Heart right ventricle (tissue), 16 donors: ENCODE results near the gene ZNF784. TPM values are rescaled to one million over a fixed set of nuclear protein-coding genes. Genes with fewer than 3 reads are reported as not detected.

Experiments used
- ATAC-seq, 8 donors: fragments of 200-7000 bp; cut with Tn5 transposase; one replicate each; pipeline ENCODE4 v1.9.1; 2020; ENCODE audit warnings: mild to moderate bottlenecking in 8 of 8, moderate library complexity in 8 of 8, moderate number of reproducible peaks in 1 of 8
- DNase-seq, 2 donors: peaks; one replicate each; pipeline ENCODE4 v3.0.0-alpha.2; 2020
- H3K27ac ChIP-seq, 10 donors: fragments of 200-600 bp; sonication (generic) in 2 of 10; one replicate each; pipeline versions ENCODE4 v1.5.0 to v1.8.0; 2020 to 2022; ENCODE audit warnings: mild to moderate bottlenecking in 3 of 10
- H3K27me3 ChIP-seq, 7 donors: fragments of 200-600 bp; one replicate each; pipeline ENCODE4 v1.8.0; 2021 to 2022; ENCODE audit warnings: mild to moderate bottlenecking in 2 of 7
- H3K36me3 ChIP-seq, 9 donors: fragments of 200-600 bp; sonication (generic) in 1 of 9; one replicate each; pipeline versions ENCODE4 v1.5.0 to v1.8.0; 2020 to 2022; ENCODE audit warnings: mild to moderate bottlenecking in 2 of 9
- H3K4me1 ChIP-seq, 9 donors: fragments of 200-600 bp; sonication (generic) in 1 of 9; one replicate each; pipeline versions ENCODE4 v1.5.0 to v1.8.0; 2020 to 2022; ENCODE audit warnings: mild to moderate bottlenecking in 4 of 9
- H3K4me3 ChIP-seq, 10 donors: fragments of 200-600 bp; sonication (generic) in 2 of 10; one replicate each; pipeline versions ENCODE4 v1.5.0 to v1.8.0; 2020 to 2022; ENCODE audit warnings: mild to moderate bottlenecking in 7 of 10, moderate library complexity in 2 of 10
- H3K9me3 ChIP-seq, 11 donors: fragments of 200-600 bp in 10 of 11; sonication (generic) in 2 of 11; one replicate each; pipeline versions ENCODE4 v1.5.0 to v1.8.0; 2013 to 2022; ENCODE audit warnings: mild to moderate bottlenecking in 2 of 11, control low read depth in 1 of 11, moderate library complexity in 1 of 11
- CTCF ChIP-seq, 9 donors: fragments of 200-600 bp; sonication (generic) in 2 of 9; IDR thresholded peaks; one replicate each; pipeline versions ENCODE4 v1.5.0 to v1.8.0; 2021 to 2022; ENCODE audit warnings: antibody characterized with exemption in 9 of 9, mild to moderate bottlenecking in 5 of 9, moderate library complexity in 1 of 9
- WGBS, 2 donors: extraction: QIAGEN DNeasy Blood & Tissue Kit; methylation state at CpG; one replicate each; pipeline ENCODE4 v1.1.7; 2013; ENCODE audit warnings: inconsistent platforms in 1 of 2; 5-methylcytosine and 5-hydroxymethylcytosine counted together
- intact Hi-C, 10 donors: fragments of 100-400 bp; cut with DNase I; formaldehyde crosslinking; loops; one replicate each; pipeline versions ENCODE4 v1.11.1 to v1.14.2; 2022
- long read RNA-seq, 3 donors: library from polyadenylated mRNA; unstranded; transcript quantifications; one replicate each; pipeline ENCODE4 v2.0.0, GENCODE V29; 2020 to 2021
- polyA plus RNA-seq, 2 donors: library from polyadenylated mRNA; stranded (reverse); fragments of 200-250 nt; gene quantifications; one replicate each; pipeline ENCODE4 v1.2.3, GENCODE V29; 2013
- total RNA-seq, 10 donors: library from RNA; stranded (reverse); fragmentation: NEBNext Ultra II Directional in 3 of 10; extraction: Animal tissue kit (Norgen Biotek cat#: 25700) in 3 of 10; gene quantifications; one replicate each; pipeline versions ENCODE4 v1.2.1 to v1.2.4, GENCODE V29; 2021 to 2023
- donor health status: Arrhythmogenic right ventricular cardiomyopathy.
- donor health status: ischemic (EF 13 %, LVEDD 7.1; RV severe dilation, severe dysfunction).
- donor health status: healthy with polysubstance abuse.
- donor health status: DM: no; HTN: yes; CAD: no.
- donor health status: DM: no; HTN: no; CAD: no.
- donor health status: ischemic (EF 25% LVEDD 6.9; RV normal size, moderate dysfunction).
- donor health status: ischemic (EF 25% LVEDD 5.7; RV mildly dilated, moderate dysfunction).
- donor health status: healthy.
- donor health status: DM: yes; HTN: yes; CAD: no.
- donor health status: Ischemic cardiomyopathy.
- donor health status: ischemic (EF 35%, LVEDD 5.7; RV mildly dilated, moderate dysfunction).
- donor health status: nonischemic (EF 11% LVEDD 7.7; RV severe dilation, severe dysfunction).
- donor health status: DM: yes; HTN: yes; CAD: no.
- donor health status: PGD.
- donor health status: ischemic (EF 29% LVEDD 5.4; RV normal size, mild dysfunction).
- donor health status: nonischemic (EF 23%, LVEDD 6.1; RV moderate dilation, normal function).

ZNF784 gene, protein sequence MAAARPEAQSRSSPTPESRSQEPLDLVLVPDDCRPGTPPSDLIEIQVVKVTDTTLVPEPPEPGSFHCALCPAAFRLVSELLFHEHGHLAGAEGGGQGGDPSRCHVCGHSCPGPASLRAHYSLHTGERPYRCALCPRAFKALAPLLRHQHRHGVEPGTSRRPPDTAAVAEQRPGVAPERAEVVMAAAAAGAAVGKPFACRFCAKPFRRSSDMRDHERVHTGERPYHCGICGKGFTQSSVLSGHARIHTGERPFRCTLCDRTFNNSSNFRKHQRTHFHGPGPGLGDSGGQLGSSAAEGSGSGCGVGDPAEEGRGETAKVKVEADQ
- total RNA-seq = 10 to 100 TPM in 8 of 10 donors, 1 to 10 TPM in 2; 8.9 to 16.4 (median 12.2) TPM
- 1 to 10 TPM; 6.4 to 9.9 TPM for polyA plus RNA-seq
- long read RNA-seq, donor 1, transcript ZNF784-201 (2 exons, 2,021 nt) = major isoform, 13 of 19 reads
- long read RNA-seq, donor 1, partial matches to known transcripts = 0 of 19 reads
- long read RNA-seq, donor 1, other reads (novel, unspliced or antisense) = 6 of 19 reads
- long read RNA-seq, donor 2, transcript ZNF784-201 (2 exons, 2,021 nt) = major isoform, 15 of 28 reads
- long read RNA-seq, donor 2, partial matches to known transcripts = 0 of 28 reads
- long read RNA-seq, donor 2, other reads (novel, unspliced or antisense) = 12 of 28 reads
- long read RNA-seq, donor 3 = 0 reads

DNA sequence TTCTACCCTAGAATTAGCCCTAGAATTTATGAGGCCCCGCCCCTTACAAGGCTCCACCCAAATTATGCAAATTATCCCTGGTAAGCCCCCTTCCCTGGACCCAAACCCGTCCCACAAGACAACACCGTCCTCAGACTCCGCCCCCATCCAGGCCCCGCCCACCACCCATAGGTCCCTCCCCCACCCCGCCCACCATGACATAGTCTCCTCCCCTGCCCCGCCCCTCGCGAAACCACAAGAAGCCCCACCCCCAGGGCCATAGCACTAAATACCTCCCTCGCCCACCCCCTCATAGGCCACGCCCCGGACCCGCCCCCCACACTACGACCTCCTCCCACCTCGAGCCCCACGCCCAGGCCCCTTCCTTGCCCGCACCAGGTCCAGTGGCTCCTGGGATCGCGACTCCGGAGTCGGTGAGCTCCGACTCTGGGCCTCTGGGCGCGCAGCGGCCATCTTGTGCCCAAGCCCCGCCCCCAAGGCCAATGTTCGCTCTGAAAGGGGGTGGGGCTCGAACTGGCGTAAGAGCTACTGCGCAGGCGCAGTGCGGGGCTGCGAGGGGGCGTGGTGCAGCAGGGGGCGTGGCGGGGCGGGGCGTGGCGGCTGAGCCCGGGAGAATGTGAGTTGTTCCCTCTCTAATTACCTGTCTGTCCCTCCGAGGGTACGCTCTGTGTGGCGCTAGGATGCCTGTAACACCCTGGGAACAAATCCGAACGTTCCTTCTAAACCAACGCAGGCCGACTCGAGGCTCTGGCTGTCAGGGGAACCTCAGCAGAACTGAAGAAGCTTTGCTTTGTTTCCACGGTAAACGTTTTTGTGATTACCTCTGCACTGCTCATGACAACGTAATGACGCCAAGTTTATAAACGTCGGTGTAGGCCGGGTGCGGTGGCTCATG is at the start of gene ZNF784:
Gene ZNF784, minus strand, starts transcription at position 458 of the 895 bp plus-strand sequence. Its CDS starts 5 bp downstream, at position 453.
- no peak for TF ChIP-seq CTCF (IDR thresholded peaks at IDR 0.05)
- intact Hi-C loops = loop anchor here in 4 of 10 donors (1.0 to 5.0 kb wide), 5 partner anchors 18 to 112 kb away; partner anchors contain the start of gene FIZ1 (in 1 of the 4)

GRCh38 chr19:55673889-55674288 is 49.5 kb upstream of the ZNF784 start:
- no peak for ATAC-seq
- DNase-seq = no peak

More for the DNA sequence above, at the start of gene ZNF784:
- no peaks in the 10 kb centered on the region for H3K9me3 ChIP-seq
- peak; percentile 93 to 95 for DNase-seq
- no peaks in the 10 kb centered on the region for H3K27me3 ChIP-seq
- H3K4me1 ChIP-seq = peaks cover 5 to 44% (median 15%) of the 10 kb centered on the region in 9 donors
- ATAC-seq = peak; percentile 92 to 97 (median 95)
- H3K27ac ChIP-seq = peak within 1 kb of the TSS; percentile 85 to 97 (median 92)
- peak within 1 kb of the TSS; percentile 32 to 63 (median 58) for H3K4me3 ChIP-seq
- H3K36me3 ChIP-seq = peaks cover 0 to 19% (median 7%) of the 10 kb centered on the region in 9 donors
- 1% methylated on average over 51 to 56 of the region's 56 CpGs for WGBS, 2 donors

DNA sequence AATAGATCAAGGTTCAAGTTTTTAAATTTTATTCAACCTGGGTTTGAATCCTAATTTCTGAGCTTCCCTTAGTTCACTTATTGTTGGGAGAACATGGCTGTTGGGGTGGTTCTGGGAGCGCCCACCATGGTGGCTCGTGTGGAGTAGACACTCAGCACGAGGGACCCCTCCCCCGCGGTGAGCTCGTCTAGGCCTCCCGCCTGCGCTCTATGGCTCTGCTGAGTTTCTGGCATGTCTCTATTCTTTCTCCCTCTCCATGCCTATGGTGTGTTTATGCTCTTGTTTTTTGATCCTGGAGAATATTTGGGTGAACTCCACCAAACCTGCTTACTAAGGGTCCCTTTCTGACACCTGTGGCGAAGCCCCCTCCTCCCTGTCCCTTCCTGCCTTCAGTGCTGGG is 49.1 kb upstream of the ZNF784 start:
- peaks cover 0 to 69% (median 18%) of the 10 kb centered on the region in 9 donors for H3K36me3 ChIP-seq

More at GRCh38 chr19:55673889-55674288, 49.5 kb upstream of the ZNF784 start:
- Histone ChIP-seq H3K27ac (no peak overlapping the region), H3K36me3 (peaks cover 0 to 69% (median 18%) of the 10 kb centered on the region in 9 donors), H3K4me1 (peaks cover 13 to 52% (median 43%) of the 10 kb centered on the region in 9 donors), H3K27me3 (no peaks in the 10 kb centered on the region), H3K4me3 (no peak overlapping the region), H3K9me3 (no peaks in the 10 kb centered on the region)
- TF ChIP-seq CTCF (IDR thresholded peaks at IDR 0.05) = no peak
- intact Hi-C loops = loop anchor here in 1 of 10 donors (2.0 kb wide), 1 partner anchor 17 kb away; no protein-coding TSS in a partner anchor
- 57 to 68% methylated on average over 13 to 15 of the region's 15 CpGs for WGBS, 2 donors

More for the DNA sequence above, 49.1 kb upstream of the ZNF784 start:
- Histone ChIP-seq H3K4me1 (peaks cover 13 to 48% (median 40%) of the 10 kb centered on the region in 9 donors), H3K9me3 (no peaks in the 10 kb centered on the region), H3K27ac (no peak overlapping the region), H3K27me3 (no peaks in the 10 kb centered on the region), H3K4me3 (no peak overlapping the region)
- ATAC-seq (no peak), DNase-seq (no peak)
- intact Hi-C loops = loop anchor here in 1 of 10 donors (2.0 kb wide), 1 partner anchor 17 kb away; no protein-coding TSS in a partner anchor
- WGBS, 2 donors = 75 to 80% methylated on average over 9 of the region's 9 CpGs
- no peak for TF ChIP-seq CTCF (IDR thresholded peaks at IDR 0.05)
